Ascending aorta (tissue), 2 donors: Measurements from ENCODE around the gene PARD3B. TPM values are rescaled to one million over a fixed set of nuclear protein-coding genes. Genes with fewer than 3 reads are reported as not detected.

ENCODE experiments used
- DNase-seq, 2 donors: peaks; one replicate each; pipeline ENCODE4 v3.0.0-alpha.2; 2019; ENCODE audit warnings: low spot score in 2 of 2
- H3K27ac ChIP-seq, 2 donors: fragments of 200-600 bp; sonication (generic); one replicate each; pipeline ENCODE4 v1.5.1; 2016 to 2017; ENCODE audit warnings: mild to moderate bottlenecking in 1 of 2
- H3K27me3 ChIP-seq: fragments of 200-600 bp; sonication (generic); one replicate; pipeline ENCODE4 v1.5.1; 2017
- H3K36me3 ChIP-seq, 2 donors: fragments of 200-600 bp; sonication (generic); one replicate each; pipeline ENCODE4 v1.5.1; 2016
- H3K4me1 ChIP-seq, 2 donors: fragments of 200-600 bp; sonication (generic); one replicate each; pipeline ENCODE4 v1.5.1; 2016 to 2017; ENCODE audit warnings: mild to moderate bottlenecking in 1 of 2
- H3K4me3 ChIP-seq, 2 donors: fragments of 200-600 bp; sonication (generic); one replicate each; pipeline ENCODE4 v1.5.1; 2016 to 2017; ENCODE audit warnings: mild to moderate bottlenecking in 1 of 2
- H3K9me3 ChIP-seq, 2 donors: fragments of 200-600 bp; sonication (generic); one replicate each; pipeline ENCODE4 v1.5.1; 2016
- CTCF ChIP-seq, 3 experiments: fragments of 200-600 bp in 2 of 3; fragments of 450-650 bp in 1 of 3; sonication (generic) in 2 of 3; IDR thresholded peaks; one replicate each; pipeline ENCODE4 v1.5.1; 2016 to 2019; ENCODE audit warnings: antibody characterized with exemption in 3 of 3, mild to moderate bottlenecking in 1 of 3, moderate library complexity in 1 of 3
- intact Hi-C: fragments of 100-400 bp; cut with DNase I; formaldehyde crosslinking; loops from one replicate; pipeline ENCODE4 v1.15.1; 2023
- total RNA-seq: library from RNA; depleted of rRNA; stranded (reverse); fragments of >200 nt; gene quantifications from one replicate; pipeline ENCODE4 v1.1.0, GENCODE V29; 2016

The PARD3B gene
- total RNA-seq, 1 donor from 2014 or later: 9.5 TPM

GRCh38 chr2:205161156-205161839 lies 616.0 kb downstream of the PARD3B start:
- no peaks in the 10 kb centered on the region for H3K4me1 ChIP-seq
- H3K4me3 ChIP-seq: no peak overlapping the region
- no peaks in the 10 kb centered on the region for H3K9me3 ChIP-seq
- TF ChIP-seq CTCF (IDR thresholded peaks at IDR 0.05): no peak
- no peaks in the 10 kb centered on the region for H3K36me3 ChIP-seq
- intact Hi-C loops: no loop called here
- H3K27ac ChIP-seq: no peak overlapping the region
- DNase-seq: no peak
- H3K27me3 ChIP-seq: no peaks in the 10 kb centered on the region

GRCh38 chr2:205166745-205167144 lies 621.5 kb downstream of the PARD3B start:
- H3K9me3 ChIP-seq: no peaks in the 10 kb centered on the region
- intact Hi-C loops: no loop called here
- H3K36me3 ChIP-seq: no peaks in the 10 kb centered on the region
- TF ChIP-seq CTCF (IDR thresholded peaks at IDR 0.05): no peak
- no peaks in the 10 kb centered on the region for H3K27me3 ChIP-seq
- H3K4me1 ChIP-seq: no peaks in the 10 kb centered on the region
- no peak overlapping the region for H3K27ac ChIP-seq
- H3K4me3 ChIP-seq: no peak overlapping the region
- no peak for DNase-seq

GRCh38 chr2:205169012-205169411 lies 623.7 kb downstream of the PARD3B start:
- intact Hi-C loops: no loop called here
- TF ChIP-seq CTCF (IDR thresholded peaks at IDR 0.05): no peak
- no peaks in the 10 kb centered on the region for H3K4me1 ChIP-seq
- no peaks in the 10 kb centered on the region for H3K27me3 ChIP-seq
- no peak overlapping the region for H3K4me3 ChIP-seq
- H3K27ac ChIP-seq: no peak overlapping the region
- H3K9me3 ChIP-seq: no peaks in the 10 kb centered on the region
- no peaks in the 10 kb centered on the region for H3K36me3 ChIP-seq
- no peak for DNase-seq

- no peak for DNase-seq
- Histone ChIP-seq H3K27me3 (no peaks in the 10 kb centered on the region), H3K9me3 (no peaks in the 10 kb centered on the region), H3K27ac (no peak overlapping the region), H3K36me3 (no peaks in the 10 kb centered on the region), H3K4me1 (no peaks in the 10 kb centered on the region), H3K4me3 (no peak overlapping the region)
- intact Hi-C loops: no loop called here
- no peak for TF ChIP-seq CTCF (IDR thresholded peaks at IDR 0.05)
These were observed 624.2 kb downstream of the PARD3B start for GRCh38 chr2:205169464-205169863.

GRCh38 chr2:205170399-205170798 lies 625.1 kb downstream of the PARD3B start:
- Histone ChIP-seq H3K9me3 (no peaks in the 10 kb centered on the region), H3K27ac (no peak overlapping the region), H3K4me3 (no peak overlapping the region), H3K36me3 (no peaks in the 10 kb centered on the region), H3K27me3 (no peaks in the 10 kb centered on the region), H3K4me1 (no peaks in the 10 kb centered on the region)
- intact Hi-C loops: no loop called here
- TF ChIP-seq CTCF (IDR thresholded peaks at IDR 0.05): no peak
- DNase-seq: no peak
